Measurements from ENCODE around the gene GZF1. TPM values are rescaled to one million over a fixed set of nuclear protein-coding genes. Genes with fewer than 3 reads are reported as not detected.
A peak's percentile ranks its signal among the peaks of the same experiment; 100 is the strongest.

The GZF1 gene
- total and polyA plus RNA-seq, 8 donors: 11.8 to 18.0 (median 13.5) TPM

DNA sequence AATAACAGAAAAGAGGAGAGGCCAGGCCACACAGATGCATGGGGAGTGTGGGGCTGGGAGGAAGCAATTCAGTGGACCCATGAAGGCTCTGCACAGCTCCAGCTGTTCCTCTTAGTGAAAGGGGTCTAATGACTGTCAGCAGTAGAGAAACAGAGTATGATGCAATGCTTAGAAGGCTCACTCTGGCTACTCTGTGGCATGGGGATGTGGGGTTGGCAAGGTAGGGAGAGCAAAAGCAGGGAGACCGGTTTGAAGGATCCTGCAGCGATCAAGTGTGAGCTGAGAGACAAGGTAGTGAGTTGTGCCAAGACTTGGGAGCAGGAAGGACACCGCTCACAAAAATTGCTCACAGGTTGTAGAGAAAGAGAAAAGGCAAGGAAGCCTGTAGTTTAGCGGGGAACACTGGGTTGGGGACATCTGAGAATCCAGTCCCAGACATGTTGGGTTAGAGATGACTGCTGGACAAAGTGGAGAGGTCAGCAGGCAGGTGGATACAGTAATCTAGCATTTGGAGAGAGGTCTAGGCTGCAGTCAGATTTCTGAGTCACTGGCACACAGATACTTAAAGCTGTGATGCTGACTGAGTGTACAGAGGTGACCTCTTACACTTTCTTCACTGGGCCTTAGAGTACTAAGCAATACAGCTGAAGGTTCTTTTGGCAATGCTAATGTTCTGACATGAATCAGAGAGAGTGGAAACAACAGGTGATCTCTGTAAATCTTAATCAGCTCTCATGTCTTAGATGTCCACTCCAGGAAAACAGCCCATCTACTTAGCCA lies 32.2 kb downstream of the GZF1 start:
- Histone ChIP-seq H3K27me3 (no peaks in the 10 kb centered on the region), H3K4me3 (no peak overlapping the region), H3K9me3 (no peaks in the 10 kb centered on the region), H3K4me1 (peaks cover 8 to 15% of the 10 kb centered on the region in 2 donors), H3K27ac (no peak overlapping the region), H3K36me3 (peaks cover 0 to 54% of the 10 kb centered on the region in 2 donors)
- DNase-seq: no peak
- ATAC-seq: peak; percentile 77
- intact Hi-C loops (cut with DNase I): no loop called here
- TF ChIP-seq, protein P1, sequence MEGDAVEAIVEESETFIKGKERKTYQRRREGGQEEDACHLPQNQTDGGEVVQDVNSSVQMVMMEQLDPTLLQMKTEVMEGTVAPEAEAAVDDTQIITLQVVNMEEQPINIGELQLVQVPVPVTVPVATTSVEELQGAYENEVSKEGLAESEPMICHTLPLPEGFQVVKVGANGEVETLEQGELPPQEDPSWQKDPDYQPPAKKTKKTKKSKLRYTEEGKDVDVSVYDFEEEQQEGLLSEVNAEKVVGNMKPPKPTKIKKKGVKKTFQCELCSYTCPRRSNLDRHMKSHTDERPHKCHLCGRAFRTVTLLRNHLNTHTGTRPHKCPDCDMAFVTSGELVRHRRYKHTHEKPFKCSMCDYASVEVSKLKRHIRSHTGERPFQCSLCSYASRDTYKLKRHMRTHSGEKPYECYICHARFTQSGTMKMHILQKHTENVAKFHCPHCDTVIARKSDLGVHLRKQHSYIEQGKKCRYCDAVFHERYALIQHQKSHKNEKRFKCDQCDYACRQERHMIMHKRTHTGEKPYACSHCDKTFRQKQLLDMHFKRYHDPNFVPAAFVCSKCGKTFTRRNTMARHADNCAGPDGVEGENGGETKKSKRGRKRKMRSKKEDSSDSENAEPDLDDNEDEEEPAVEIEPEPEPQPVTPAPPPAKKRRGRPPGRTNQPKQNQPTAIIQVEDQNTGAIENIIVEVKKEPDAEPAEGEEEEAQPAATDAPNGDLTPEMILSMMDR (IDR thresholded peaks at IDR 0.05): no peak

DNA sequence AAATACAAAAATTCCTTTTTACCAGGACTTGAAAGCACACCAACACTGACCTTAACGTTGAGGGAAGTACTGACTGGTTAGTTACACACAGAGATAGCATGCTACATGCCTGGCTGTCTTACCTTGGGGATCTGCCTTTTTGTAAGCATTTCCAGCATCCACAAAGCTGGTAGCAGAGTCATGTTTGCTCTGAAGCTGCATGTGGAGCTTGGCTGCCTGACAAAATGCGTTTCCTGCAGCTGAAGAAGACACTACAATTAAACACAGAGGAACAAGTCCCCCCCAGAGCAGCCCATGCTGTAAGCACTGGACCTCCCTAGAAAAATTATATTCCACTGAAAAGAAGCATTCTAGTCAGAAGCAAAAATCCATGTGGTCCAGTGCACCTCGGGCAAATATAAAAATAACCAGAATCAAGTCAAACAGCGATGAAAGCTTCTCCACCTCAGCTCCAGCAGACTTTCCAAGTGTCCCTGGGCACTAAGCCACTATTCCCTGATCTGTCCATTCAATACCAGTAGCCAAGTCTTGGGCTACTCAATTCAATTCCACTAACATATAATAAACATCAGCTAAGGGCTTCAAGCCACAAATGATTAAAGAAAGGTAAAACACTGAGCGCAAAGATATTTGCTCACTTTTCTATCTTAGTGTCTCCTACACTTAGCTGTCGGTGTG lies 35.1 kb downstream of the GZF1 start:
- H3K4me3 ChIP-seq: no peak overlapping the region
- peaks cover 0 to 46% of the 10 kb centered on the region in 2 donors for H3K36me3 ChIP-seq
- H3K4me1 ChIP-seq: peaks cover 8 to 27% of the 10 kb centered on the region in 2 donors
- TF ChIP-seq, protein P1 (IDR thresholded peaks at IDR 0.05): no peak
- peak overlapping the region in 1 of 2 donors; percentile 53 for H3K27ac ChIP-seq
- no peaks in the 10 kb centered on the region for H3K9me3 ChIP-seq
- ATAC-seq: no peak
- no peaks in the 10 kb centered on the region for H3K27me3 ChIP-seq
- DNase-seq: no peak
- intact Hi-C loops (cut with DNase I): no loop called here

DNA sequence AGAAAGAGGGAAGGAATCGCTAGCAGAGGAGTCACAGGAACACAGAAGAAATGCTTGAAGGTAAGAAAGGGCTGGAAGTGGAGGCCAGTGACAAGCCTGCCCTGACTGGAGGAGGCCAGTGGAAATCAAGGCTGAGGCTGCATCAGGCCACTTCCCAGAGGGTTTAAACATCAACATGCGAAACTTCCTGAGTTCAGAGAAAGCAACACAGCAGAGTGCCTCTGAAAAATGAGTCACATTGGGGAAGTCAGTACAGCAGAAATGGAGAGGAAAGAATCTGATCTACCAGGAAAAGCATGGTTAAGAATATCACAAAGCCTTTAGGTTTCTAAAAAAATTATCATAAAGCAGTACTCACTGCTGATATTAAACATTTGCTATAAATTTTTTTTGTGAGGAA lies 36.0 kb downstream of the GZF1 start:
- intact Hi-C loops (cut with DNase I): no loop called here
- ATAC-seq (peak; percentile 43), DNase-seq (no peak)
- Histone ChIP-seq H3K9me3 (no peaks in the 10 kb centered on the region), H3K36me3 (peaks cover 0 to 39% of the 10 kb centered on the region in 2 donors), H3K4me3 (no peak overlapping the region), H3K27ac (peak overlapping the region in 1 of 2 donors; percentile 53), H3K27me3 (no peaks in the 10 kb centered on the region), H3K4me1 (peaks cover 8 to 27% of the 10 kb centered on the region in 2 donors)
- TF ChIP-seq, protein P1 (IDR thresholded peaks at IDR 0.05): no peak

DNA sequence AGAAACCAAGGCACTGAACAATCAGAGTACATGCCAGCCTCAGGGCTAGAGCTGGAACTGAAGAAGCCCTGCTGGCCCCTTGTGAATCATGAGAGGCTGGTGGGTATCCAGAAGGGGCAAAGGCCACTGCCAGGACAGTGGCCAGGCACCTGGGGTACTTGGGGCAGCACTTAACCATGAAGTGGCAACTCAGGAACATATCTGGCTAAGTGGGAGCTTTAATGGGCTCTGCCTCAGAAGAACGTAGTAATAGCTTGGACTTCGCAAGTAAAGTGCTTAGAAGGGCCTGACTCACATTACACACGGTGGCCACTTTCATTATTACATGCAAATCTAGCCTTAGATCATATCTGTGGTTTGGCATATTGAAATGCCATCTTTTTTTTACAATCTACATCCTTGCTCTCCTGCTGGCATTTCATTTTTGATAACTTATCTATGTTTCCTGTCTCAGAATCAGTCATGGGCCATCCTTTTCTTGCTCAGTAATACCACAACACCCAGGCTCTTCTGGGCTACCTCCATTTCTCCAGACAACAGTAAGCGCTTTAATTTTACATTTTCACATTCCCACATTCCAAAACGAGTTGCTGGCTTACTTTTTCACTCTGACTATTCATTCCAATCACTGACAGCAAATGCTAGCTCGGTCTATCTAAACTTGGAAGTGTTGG lies 37.7 kb downstream of the GZF1 start:
- no peaks in the 10 kb centered on the region for H3K27me3 ChIP-seq
- H3K9me3 ChIP-seq: no peaks in the 10 kb centered on the region
- DNase-seq (peak in 1 of 4 donors; percentile 43), ATAC-seq (peak; percentile 94)
- TF ChIP-seq, protein P1 (IDR thresholded peaks at IDR 0.05): peak in 1 of 2 donors; percentile 27
- no peak overlapping the region for H3K4me3 ChIP-seq
- H3K36me3 ChIP-seq: peaks cover 0 to 22% of the 10 kb centered on the region in 2 donors
- H3K4me1 ChIP-seq: peaks cover 8 to 38% of the 10 kb centered on the region in 2 donors
- intact Hi-C loops (cut with DNase I): no loop called here
- H3K27ac ChIP-seq: no peak overlapping the region

DNA sequence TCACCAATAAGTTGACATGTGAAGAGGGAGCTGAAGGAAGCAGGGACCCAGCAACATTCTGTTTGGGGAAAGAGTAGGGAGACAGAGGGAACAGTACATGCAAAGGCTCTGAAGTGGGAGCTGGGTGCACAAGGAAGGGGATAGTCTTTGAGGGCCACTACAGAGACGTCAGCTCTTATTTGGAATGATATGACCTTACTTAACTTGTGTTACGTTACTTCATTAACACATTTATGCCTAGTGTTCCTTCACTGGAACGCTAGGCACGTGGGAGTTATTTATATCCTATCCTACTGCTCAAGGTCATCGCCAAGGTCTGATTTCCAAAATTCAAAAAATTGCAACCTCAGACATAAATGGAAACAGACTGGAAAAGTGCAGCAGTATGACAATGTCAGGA lies 39.1 kb downstream of the GZF1 start:
- intact Hi-C loops (cut with DNase I): no loop called here
- H3K27ac ChIP-seq: no peak overlapping the region
- DNase-seq: no peak
- peaks cover 8 to 40% of the 10 kb centered on the region in 2 donors for H3K4me1 ChIP-seq
- TF ChIP-seq, protein P1 (IDR thresholded peaks at IDR 0.05): no peak
- H3K4me3 ChIP-seq: no peak overlapping the region
- ATAC-seq: no peak
- no peaks in the 10 kb centered on the region for H3K9me3 ChIP-seq
- H3K36me3 ChIP-seq: peaks cover 0 to 16% of the 10 kb centered on the region in 2 donors
- no peaks in the 10 kb centered on the region for H3K27me3 ChIP-seq

Measured in left lung (tissue), 10 donors.